ENCODE data around the gene SH2D2A. TPM values are rescaled to one million over a fixed set of nuclear protein-coding genes. Genes with fewer than 3 reads are reported as not detected.
"Not testable (repeated sequence)": the region's sequence is repeated elsewhere in the genome, so short reads cannot be mapped to it uniquely, and the experiment has no call there.

SH2D2A gene
- polyA plus RNA-seq, 4 donors, result 0.89 to 3.7 (median 2.4) TPM

GRCh38 chr1:156768610-156769295 is 47.9 kb downstream of the SH2D2A start:
- Histone ChIP-seq H3K9me3 (ENCODE audit: control insufficient read depth in 2 of 2, insufficient read depth in 1 of 2, low read depth in 1 of 2, low read length in 1 of 2) (no peaks in the 10 kb centered on the region), H3K27ac (ENCODE audit: low read depth in 1 of 3, low read length in 2 of 3) (peak overlapping the region in 2 of 3 donors; percentile 88 to 97), H3K4me1 (ENCODE audit: control insufficient read depth in 3 of 3, insufficient read depth in 2 of 3, low read depth in 1 of 3, low read length in 2 of 3) (peaks cover 6 to 23% (median 7%) of the 10 kb centered on the region in 3 donors), H3K27me3 (ENCODE audit: control insufficient read depth in 3 of 3, insufficient read depth in 3 of 3, low read length in 3 of 3) (no peaks in the 10 kb centered on the region), H3K36me3 (ENCODE audit: control insufficient read depth in 3 of 3, insufficient read depth in 2 of 3, low read depth in 1 of 3, low read length in 3 of 3) (peaks cover 0 to 17% (median 3%) of the 10 kb centered on the region in 3 donors), H3K4me3 (ENCODE audit: low read depth in 1 of 3, low read length in 3 of 3) (peak overlapping the region in 2 of 3 donors; percentile 72 to 91)
- 9 to 21% (median 12%) methylated on average over 8 of the region's 8 CpGs for WGBS, 3 donors
- DNase-seq, result peak; percentile 33 to 36
- FAIRE-seq, result no peak

GRCh38 chr1:156767879-156768604 is 48.6 kb downstream of the SH2D2A start:
- peak; percentile 30 to 61 for DNase-seq
- peaks cover 3 to 19% (median 7%) of the 10 kb centered on the region in 3 donors for H3K4me1 ChIP-seq (ENCODE audit: control insufficient read depth in 3 of 3, insufficient read depth in 2 of 3, low read depth in 1 of 3, low read length in 2 of 3)
- no peaks in the 10 kb centered on the region for H3K9me3 ChIP-seq (ENCODE audit: control insufficient read depth in 2 of 2, insufficient read depth in 1 of 2, low read depth in 1 of 2, low read length in 1 of 2)
- peak overlapping the region; percentile 72 to 91 (median 90) for H3K4me3 ChIP-seq (ENCODE audit: low read depth in 1 of 3, low read length in 3 of 3)
- FAIRE-seq, result no peak
- WGBS, 3 donors, result 1% methylated on average over 21 to 31 of the region's 31 CpGs
- peak overlapping the region; percentile 79 to 97 (median 88) for H3K27ac ChIP-seq (ENCODE audit: low read depth in 1 of 3, low read length in 2 of 3)
- no peaks in the 10 kb centered on the region for H3K27me3 ChIP-seq (ENCODE audit: control insufficient read depth in 3 of 3, insufficient read depth in 3 of 3, low read length in 3 of 3)
- peaks cover 0 to 14% (median 3%) of the 10 kb centered on the region in 3 donors for H3K36me3 ChIP-seq (ENCODE audit: control insufficient read depth in 3 of 3, insufficient read depth in 2 of 3, low read depth in 1 of 3, low read length in 3 of 3)

GRCh38 chr1:156767101-156767878 is 49.4 kb downstream of the SH2D2A start, which contains the start of gene PRCC:
TSS of gene PRCC (plus strand) at chr1:156767535. CDS start at chr1:156767772, 237 bp downstream.
- Histone ChIP-seq H3K27ac (ENCODE audit: low read depth in 1 of 3, low read length in 2 of 3) (peak within 1 kb of the TSS; percentile 79 to 97 (median 92)), H3K9me3 (ENCODE audit: control insufficient read depth in 2 of 2, insufficient read depth in 1 of 2, low read depth in 1 of 2, low read length in 1 of 2) (no peaks in the 10 kb centered on the region), H3K27me3 (ENCODE audit: control insufficient read depth in 3 of 3, insufficient read depth in 3 of 3, low read length in 3 of 3) (no peaks in the 10 kb centered on the region), H3K36me3 (ENCODE audit: control insufficient read depth in 3 of 3, insufficient read depth in 2 of 3, low read depth in 1 of 3, low read length in 3 of 3) (peaks cover 0 to 14% (median 3%) of the 10 kb centered on the region in 3 donors), H3K4me1 (ENCODE audit: control insufficient read depth in 3 of 3, insufficient read depth in 2 of 3, low read depth in 1 of 3, low read length in 2 of 3) (peaks cover 3 to 15% (median 5%) of the 10 kb centered on the region in 3 donors), H3K4me3 (ENCODE audit: low read depth in 1 of 3, low read length in 3 of 3) (peak within 1 kb of the TSS; percentile 72 to 91 (median 90))
- WGBS, 3 donors, result 0 to 1% (median 0%) methylated on average over 49 to 50 of the region's 50 CpGs
- DNase-seq (peak; percentile 99 to 100), FAIRE-seq (no peak)

- Histone ChIP-seq H3K4me1 (ENCODE audit: control insufficient read depth in 3 of 3, insufficient read depth in 2 of 3, low read depth in 1 of 3, low read length in 2 of 3) (peaks cover 3 to 15% (median 3%) of the 10 kb centered on the region in 3 donors), H3K27ac (ENCODE audit: low read depth in 1 of 3, low read length in 2 of 3) (peak overlapping the region; percentile 65 to 97 (median 92)), H3K9me3 (ENCODE audit: control insufficient read depth in 2 of 2, insufficient read depth in 1 of 2, low read depth in 1 of 2, low read length in 1 of 2) (no peaks in the 10 kb centered on the region), H3K4me3 (ENCODE audit: low read depth in 1 of 3, low read length in 3 of 3) (peak overlapping the region; percentile 38 to 74 (median 69)), H3K27me3 (ENCODE audit: control insufficient read depth in 3 of 3, insufficient read depth in 3 of 3, low read length in 3 of 3) (no peaks in the 10 kb centered on the region), H3K36me3 (ENCODE audit: control insufficient read depth in 3 of 3, insufficient read depth in 2 of 3, low read depth in 1 of 3, low read length in 3 of 3) (peaks cover 0 to 12% (median 3%) of the 10 kb centered on the region in 3 donors)
- WGBS, 3 donors, result 4 to 8% (median 6%) methylated on average over 14 of the region's 14 CpGs
- FAIRE-seq (no peak), DNase-seq (no peak)
Observed at GRCh38 chr1:156766298-156767100, 50.1 kb downstream of the SH2D2A start.

GRCh38 chr1:156765666-156766065 is 51.0 kb downstream of the SH2D2A start:
- 89 to 92% (median 90%) methylated on average over 5 of the region's 5 CpGs for WGBS, 3 donors
- H3K27ac ChIP-seq (ENCODE audit: low read depth in 1 of 3, low read length in 2 of 3), result peak overlapping the region in 1 of 3 donors; percentile 92
- no peak for FAIRE-seq

GRCh38 chr1:156765136-156765535 is 51.5 kb downstream of the SH2D2A start:
- not testable (repeated sequence) for H3K27me3 ChIP-seq (ENCODE audit: control insufficient read depth in 3 of 3, insufficient read depth in 3 of 3, low read length in 3 of 3); H3K36me3 ChIP-seq (ENCODE audit: control insufficient read depth in 3 of 3, insufficient read depth in 2 of 3, low read depth in 1 of 3, low read length in 3 of 3); H3K9me3 ChIP-seq (ENCODE audit: control insufficient read depth in 2 of 2, insufficient read depth in 1 of 2, low read depth in 1 of 2, low read length in 1 of 2); H3K27ac ChIP-seq (ENCODE audit: low read depth in 1 of 3, low read length in 2 of 3); H3K4me3 ChIP-seq (ENCODE audit: low read depth in 1 of 3, low read length in 3 of 3); DNase-seq; FAIRE-seq
- 96 to 97% (median 96%) methylated on average over 14 to 15 of the region's 15 CpGs for WGBS, 3 donors
- peaks cover 3 to 14% (median 3%) of the 10 kb centered on the region in 3 donors for H3K4me1 ChIP-seq (ENCODE audit: control insufficient read depth in 3 of 3, insufficient read depth in 2 of 3, low read depth in 1 of 3, low read length in 2 of 3)

More at GRCh38 chr1:156765666-156766065, 51.0 kb downstream of the SH2D2A start:
- no peaks in the 10 kb centered on the region for H3K27me3 ChIP-seq (ENCODE audit: control insufficient read depth in 3 of 3, insufficient read depth in 3 of 3, low read length in 3 of 3)
- peaks cover 0 to 4% (median 0%) of the 10 kb centered on the region in 3 donors for H3K36me3 ChIP-seq (ENCODE audit: control insufficient read depth in 3 of 3, insufficient read depth in 2 of 3, low read depth in 1 of 3, low read length in 3 of 3)
- H3K4me3 ChIP-seq (ENCODE audit: low read depth in 1 of 3, low read length in 3 of 3), result peak overlapping the region in 2 of 3 donors; percentile 69 to 74
- DNase-seq, result peak in 1 of 2 donors; percentile 23
- H3K4me1 ChIP-seq (ENCODE audit: control insufficient read depth in 3 of 3, insufficient read depth in 2 of 3, low read depth in 1 of 3, low read length in 2 of 3), result peaks cover 3 to 15% (median 3%) of the 10 kb centered on the region in 3 donors
- no peaks in the 10 kb centered on the region for H3K9me3 ChIP-seq (ENCODE audit: control insufficient read depth in 2 of 2, insufficient read depth in 1 of 2, low read depth in 1 of 2, low read length in 1 of 2)

GRCh38 chr1:156760796-156761104 is 55.9 kb downstream of the SH2D2A start:
- WGBS, 3 donors, result 50 to 79% (median 59%) methylated on average over 4 of the region's 4 CpGs
- DNase-seq (no peak), FAIRE-seq (no peak)
- Histone ChIP-seq H3K4me3 (ENCODE audit: low read depth in 1 of 3, low read length in 3 of 3) (no peak overlapping the region), H3K9me3 (ENCODE audit: control insufficient read depth in 2 of 2, insufficient read depth in 1 of 2, low read depth in 1 of 2, low read length in 1 of 2) (no peaks in the 10 kb centered on the region), H3K36me3 (ENCODE audit: control insufficient read depth in 3 of 3, insufficient read depth in 2 of 3, low read depth in 1 of 3, low read length in 3 of 3) (no peaks in the 10 kb centered on the region), H3K27ac (ENCODE audit: low read depth in 1 of 3, low read length in 2 of 3) (no peak overlapping the region), H3K27me3 (ENCODE audit: control insufficient read depth in 3 of 3, insufficient read depth in 3 of 3, low read length in 3 of 3) (no peaks in the 10 kb centered on the region), H3K4me1 (ENCODE audit: control insufficient read depth in 3 of 3, insufficient read depth in 2 of 3, low read depth in 1 of 3, low read length in 2 of 3) (peaks cover 0 to 3% (median 0%) of the 10 kb centered on the region in 3 donors)

All from small intestine (tissue), 7 donors.